Activated naive CD4-positive, alpha-beta T cell treated with anti-CD3 and anti-CD28 coated beads, Interleukin-2, amount 50 U/mL, for 72 hours (primary cell): Measurements from ENCODE around the gene UTP4. TPM values are rescaled to one million over a fixed set of nuclear protein-coding genes. Genes with fewer than 3 reads are reported as not detected.

ENCODE experiments used
- ATAC-seq, 2 donors: fragments of 150-1000 bp; cut with Tn5 transposase; 2 replicates each; pipeline ENCODE4 v1.10.0; 2021; ENCODE audit warnings: mild to moderate bottlenecking in 2 of 2, moderate library complexity in 2 of 2
- DNase-seq, 2 donors: peaks; one replicate each; pipeline ENCODE4 v3.0.0; 2021 to 2022; ENCODE audit warnings: low spot score in 2 of 2
- H3K27ac Mint-ChIP-seq, 2 donors: one replicate each; pipeline ENCODE4 v1.8.0; 2022; ENCODE audit warnings: mild to moderate bottlenecking in 2 of 2, mixed read lengths in 2 of 2
- H3K36me3 Mint-ChIP-seq, 2 donors: one replicate each; pipeline ENCODE4 v1.8.0; 2022; ENCODE audit warnings: mixed read lengths in 2 of 2
- H3K9me3 Mint-ChIP-seq, 2 donors: one replicate each; pipeline ENCODE4 v1.8.0; 2022; ENCODE audit warnings: mixed read lengths in 2 of 2
- total RNA-seq, 2 donors: library from RNA; stranded (reverse); gene quantifications; one replicate each; pipeline ENCODE4 v1.2.3, GENCODE V29; 2022

Gene UTP4
- total RNA-seq, 2 donors from 2014 or later = 56.0 to 86.7 TPM

- H3K36me3 Mint-ChIP-seq = no peaks in the 10 kb centered on the region
- ATAC-seq = no peak
- no peaks in the 10 kb centered on the region for H3K9me3 Mint-ChIP-seq
- no peak for DNase-seq
- H3K27ac Mint-ChIP-seq = no peak overlapping the region
These were observed 77.3 kb downstream of the UTP4 start for GRCh38 chr16:69209735-69210134.

DNA sequence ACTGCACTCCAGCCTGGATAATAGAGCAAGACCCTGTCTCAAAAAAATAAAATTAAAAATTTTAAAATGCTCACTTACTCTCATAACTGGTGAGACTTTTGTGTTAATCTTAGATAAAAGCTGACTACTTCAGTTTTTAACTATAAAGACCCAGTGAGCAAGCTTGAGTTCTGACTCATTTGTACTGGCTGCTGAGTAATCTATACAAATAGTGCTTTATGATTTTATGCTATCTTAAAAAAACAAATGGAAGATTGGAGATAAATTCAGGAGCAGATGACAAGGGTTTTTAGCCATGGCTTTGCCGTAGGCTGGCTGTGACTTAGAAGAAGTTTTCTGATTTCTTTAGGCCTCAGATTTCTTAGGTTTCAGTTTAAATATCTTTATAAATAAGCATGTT, 85.0 kb downstream of the UTP4 start:
- ATAC-seq = peak; percentile 70 to 79
- H3K36me3 Mint-ChIP-seq = no peaks in the 10 kb centered on the region
- no peak overlapping the region for H3K27ac Mint-ChIP-seq
- no peaks in the 10 kb centered on the region for H3K9me3 Mint-ChIP-seq
- no peak for DNase-seq

Other genes starting within 250 kb of the UTP4 start
- gene HAS3, start 27.0 kb upstream of the UTP4 start, total RNA-seq = under 1 TPM; 0.31 to 0.61 TPM
- gene CHTF8, start 61 bp upstream of the UTP4 start, total RNA-seq = 100 to 1,000 TPM in 1 of 2 donors, 10 to 100 TPM in 1; 94.6 to 135 TPM
- 10 to 100 TPM; 12.7 to 21.2 TPM for gene SNTB2, start 54.5 kb downstream of the UTP4 start, total RNA-seq
- gene VPS4A, start 178.7 kb downstream of the UTP4 start, total RNA-seq = 10 to 100 TPM; 23.1 to 29.1 TPM
- 10 to 100 TPM in 1 of 2 donors, 1 to 10 TPM in 1; 7.3 to 17.4 TPM for gene PDF, start 197.9 kb downstream of the UTP4 start, total RNA-seq
- 10 to 100 TPM; 26.9 to 28.2 TPM for gene COG8, start 206.9 kb downstream of the UTP4 start, total RNA-seq
- gene NIP7, start 207.1 kb downstream of the UTP4 start, total RNA-seq = 10 to 100 TPM; 35.8 to 44.7 TPM
- gene TMED6, start 219.1 kb downstream of the UTP4 start, total RNA-seq = 1 to 10 TPM in 1 of 2 donors, under 1 TPM in 1; 0.39 to 1.8 TPM